Activated CD4-positive, CD25-positive, alpha-beta regulatory T cell treated with anti-CD3 and anti-CD28 coated beads, Interleukin-2, amount 50 U/mL, for 24 hours (primary cell): ENCODE results near the gene UGGT2.
"Not testable (repeated sequence)": the region's sequence is repeated elsewhere in the genome, so short reads cannot be mapped to it uniquely, and the experiment has no call there.

Experiments used
- ATAC-seq, 2 donors: fragments of 150-1000 bp; cut with Tn5 transposase; one replicate each; pipeline ENCODE4 v1.10.0; 2021; ENCODE audit warnings: mild to moderate bottlenecking in 1 of 2, moderate library complexity in 1 of 2

UGGT2 gene

DNA sequence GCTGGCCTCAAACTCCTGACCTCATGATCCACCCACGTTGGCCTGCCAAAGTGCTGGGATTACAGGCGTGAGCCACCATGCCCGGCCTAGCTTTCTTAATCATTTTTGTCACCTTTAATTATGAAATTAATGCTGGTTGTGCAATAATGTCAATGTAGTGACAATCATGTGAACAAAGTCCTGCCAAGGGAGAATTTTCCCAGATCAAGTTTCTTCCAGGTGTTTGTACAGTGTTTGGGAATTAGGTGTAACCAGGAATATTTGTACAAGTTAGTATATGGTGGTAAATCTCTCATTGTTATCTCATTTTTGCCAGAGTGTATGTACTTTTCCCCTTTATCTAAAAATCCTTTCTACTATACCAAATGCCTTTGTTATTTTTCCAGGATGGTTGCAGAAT, 171.1 kb downstream of the UGGT2 start:
- ATAC-seq, result no peak

DNA sequence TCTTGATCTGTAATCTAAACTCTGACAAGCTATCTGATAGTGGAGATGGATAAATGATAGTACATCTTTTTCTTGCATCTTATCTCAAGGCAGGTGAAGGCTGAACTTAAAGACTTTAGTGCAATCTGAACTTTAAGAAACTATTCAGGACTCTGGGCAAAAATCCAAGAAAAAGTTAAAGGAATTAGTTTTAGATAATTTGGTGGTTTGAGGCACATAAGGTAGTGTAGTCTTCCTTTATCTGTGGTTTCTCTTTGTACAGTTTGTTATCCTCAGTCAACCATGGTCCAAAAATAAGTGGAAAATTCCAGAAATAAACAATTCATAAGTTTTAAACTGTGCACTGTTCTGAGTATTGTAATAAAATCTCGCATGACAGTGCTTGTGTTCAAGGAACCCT, 172.9 kb downstream of the UGGT2 start:
- ATAC-seq, result no peak

DNA sequence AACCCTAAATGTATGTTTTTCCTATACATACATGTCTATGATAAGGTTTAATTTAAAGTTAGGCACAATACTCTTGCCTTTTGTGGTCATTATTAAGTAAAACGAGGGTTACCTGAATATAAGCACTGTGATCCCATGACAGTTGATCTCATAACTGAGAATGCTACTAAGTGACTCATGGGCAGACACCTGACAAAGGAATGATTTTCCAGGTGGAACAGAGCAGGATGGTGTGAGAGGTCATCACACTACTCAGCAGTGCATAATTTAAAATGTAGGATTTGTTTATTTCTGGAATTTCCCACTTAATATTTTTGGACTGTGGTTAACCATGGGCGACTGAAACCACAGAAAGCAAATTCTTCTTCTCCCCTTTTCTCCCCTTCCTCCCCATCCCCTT, 178.9 kb downstream of the UGGT2 start:
- no peak for ATAC-seq

DNA sequence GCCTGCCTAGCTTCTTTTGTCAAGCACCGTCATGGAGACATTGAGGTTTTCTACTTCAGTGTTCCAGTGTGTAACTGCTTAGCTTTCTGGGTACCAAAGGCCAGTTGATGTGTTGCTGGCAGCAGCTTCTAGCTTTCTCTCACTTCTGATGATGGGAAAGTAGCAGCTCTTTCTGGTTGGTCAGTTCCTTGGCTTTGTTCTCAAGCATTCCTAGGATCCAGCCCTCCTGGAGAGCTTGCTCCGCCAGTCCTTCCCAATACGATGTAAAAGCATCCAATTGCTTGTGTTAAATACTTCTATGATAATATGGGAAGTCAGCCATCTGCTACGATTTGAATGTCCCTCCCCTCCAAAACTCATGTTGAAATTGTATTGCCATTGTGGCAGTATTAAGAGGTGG, 182.8 kb downstream of the UGGT2 start:
- ATAC-seq, result no peak

DNA sequence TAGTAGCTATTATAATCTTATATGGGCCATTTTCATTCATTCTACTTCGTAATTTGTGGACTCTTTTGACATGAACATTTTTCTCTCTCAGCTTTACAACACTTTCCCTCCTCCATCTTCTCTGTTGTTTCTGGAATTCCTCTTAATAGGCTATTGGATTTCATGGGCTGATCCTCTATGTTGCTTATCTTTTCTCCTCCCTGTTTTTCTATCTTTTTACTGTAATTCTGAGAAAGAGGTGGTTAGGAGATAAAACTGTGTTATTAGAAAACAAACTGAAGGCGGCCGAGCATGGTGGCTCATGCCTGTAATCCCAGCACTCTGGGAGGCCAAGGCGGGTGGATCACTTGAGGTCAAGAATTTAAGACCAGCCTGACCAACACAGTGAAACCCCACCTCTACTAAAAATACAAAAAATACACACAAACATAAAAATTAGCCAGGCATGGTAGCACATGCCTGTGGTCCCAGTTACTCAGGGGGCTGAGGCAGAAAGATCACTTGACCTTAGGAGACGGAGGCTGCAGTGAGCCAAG, 188.1 kb downstream of the UGGT2 start:
- ATAC-seq, result no peak

DNA sequence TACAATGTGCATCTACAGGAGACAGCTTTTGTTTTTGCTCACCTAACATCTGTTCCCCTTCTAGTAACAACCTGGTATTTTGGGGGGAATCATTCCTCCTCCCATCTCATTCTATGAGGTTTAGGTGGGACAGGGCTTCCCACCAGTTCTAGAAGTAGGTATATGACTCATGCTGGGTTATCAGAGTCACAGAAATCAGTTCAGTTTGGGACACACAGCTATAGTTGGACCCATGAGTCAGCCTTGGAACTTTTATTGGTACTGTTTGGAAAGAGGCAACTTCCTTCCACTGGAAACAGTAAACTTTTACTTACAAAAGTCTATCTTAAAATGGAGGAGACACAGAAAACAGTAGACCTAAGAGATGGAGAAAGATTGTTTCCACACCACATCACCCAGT, 190.8 kb downstream of the UGGT2 start:
- ATAC-seq, result no peak

DNA sequence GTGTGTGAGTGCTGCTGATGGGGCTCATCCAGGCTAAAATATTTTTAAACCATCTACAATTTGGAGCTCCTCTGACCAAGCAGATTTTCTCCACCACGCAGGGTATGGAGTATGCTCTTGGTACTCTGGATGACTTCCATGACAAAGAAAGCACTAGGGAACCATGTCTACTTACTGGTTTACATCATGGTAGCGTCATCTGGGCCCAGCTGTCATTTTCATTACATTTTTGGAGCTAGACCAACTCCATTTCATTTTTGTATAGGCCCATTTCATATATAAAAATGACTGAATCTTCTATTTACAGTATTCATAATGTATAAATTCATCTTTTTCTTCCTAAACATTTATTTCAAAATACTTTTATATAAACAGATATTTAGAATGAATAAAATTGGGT, 191.9 kb downstream of the UGGT2 start:
- ATAC-seq, result no peak

DNA sequence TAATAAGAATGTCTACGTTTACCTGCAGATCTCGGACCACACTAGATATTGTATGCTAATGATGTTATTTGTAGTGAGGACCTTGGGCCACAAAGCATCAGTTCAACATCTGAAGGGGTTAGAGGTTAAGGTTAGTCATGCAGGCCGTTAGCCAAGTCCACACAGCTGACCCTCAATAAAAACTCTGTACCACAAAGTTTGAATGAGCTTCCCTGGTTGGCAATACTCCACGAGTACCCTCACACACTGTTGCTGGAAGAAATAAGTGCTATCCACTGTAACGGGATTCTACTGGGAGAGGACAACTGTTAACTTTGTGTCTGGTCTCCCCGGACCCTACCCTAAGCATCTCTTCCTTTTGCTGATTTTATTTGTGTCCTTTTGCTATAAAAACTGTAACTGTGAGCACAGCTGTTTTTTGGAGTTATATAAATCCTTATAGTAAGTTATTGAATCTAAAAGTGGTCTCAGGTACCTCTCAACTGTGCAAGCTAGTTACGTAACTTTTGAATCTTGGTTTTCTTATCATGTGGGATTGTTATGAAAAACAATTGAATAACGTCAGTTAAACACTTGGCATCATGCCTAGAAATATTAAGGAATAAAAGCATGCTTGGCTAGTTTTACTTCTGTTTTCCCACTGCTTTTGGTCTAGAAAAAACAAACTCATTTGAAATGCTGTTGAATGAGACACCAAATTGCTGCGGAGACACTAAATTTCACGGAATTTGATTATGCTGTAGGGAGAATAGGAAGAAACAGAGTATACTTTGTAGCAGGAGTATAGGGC, 194.7 kb downstream of the UGGT2 start:
- ATAC-seq, result no peak

DNA sequence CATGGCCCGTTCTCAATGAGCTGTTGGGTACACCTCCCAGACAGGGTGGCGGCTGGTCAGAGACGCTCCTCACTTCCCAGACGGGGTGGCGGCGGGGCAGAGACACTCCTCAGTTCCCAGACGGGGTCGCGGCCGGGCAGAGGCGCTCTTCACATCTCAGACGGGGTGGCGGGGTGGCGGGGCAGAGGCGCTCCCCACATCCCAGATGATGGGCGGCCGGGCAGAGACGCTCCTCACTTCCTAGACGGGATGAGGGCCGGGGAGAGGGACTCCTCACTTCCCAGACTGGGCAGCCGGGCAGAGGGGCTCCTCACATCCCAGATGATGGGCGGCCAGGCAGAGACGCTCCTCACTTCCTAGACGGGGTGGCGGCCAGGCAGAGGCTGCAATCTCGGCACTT, 207.5 kb downstream of the UGGT2 start:
- ATAC-seq, result not testable (repeated sequence)

DNA sequence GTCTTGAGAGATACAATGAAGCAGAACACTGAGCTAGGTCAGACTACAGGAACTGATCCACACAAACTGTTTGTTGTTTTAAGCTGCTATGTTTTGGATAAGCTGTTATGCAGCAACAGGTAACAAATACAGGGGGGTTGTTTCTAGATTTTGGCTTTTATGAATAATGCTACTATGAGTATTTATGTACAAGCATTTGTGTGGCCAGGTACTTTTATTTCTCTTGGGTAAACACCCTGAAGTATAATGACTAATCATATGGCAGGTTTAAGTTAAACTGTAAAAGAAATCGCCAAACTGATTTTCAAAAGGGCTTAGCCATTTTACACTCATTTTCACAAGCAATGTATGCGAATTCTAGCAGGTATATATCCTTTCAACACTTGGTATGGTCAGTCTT, 210.3 kb downstream of the UGGT2 start:
- ATAC-seq, result no peak

DNA sequence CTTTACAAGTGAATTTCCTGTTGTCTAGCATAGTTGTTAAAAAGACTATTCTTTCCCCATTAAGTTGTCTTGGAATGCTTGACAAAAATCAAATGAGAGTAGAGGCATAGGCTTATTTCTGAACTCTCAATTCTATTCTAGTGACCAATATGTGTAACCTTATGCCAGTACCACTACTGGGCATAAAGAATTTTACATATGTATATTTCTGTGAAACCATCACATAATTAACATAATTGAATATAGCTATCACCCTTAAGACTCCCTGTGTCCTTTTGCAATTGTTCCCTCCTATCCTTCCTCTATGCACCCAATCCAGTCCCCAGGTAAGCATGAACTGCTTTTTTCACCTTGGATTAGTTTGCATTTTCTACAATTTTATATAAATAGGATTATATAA, 211.3 kb downstream of the UGGT2 start:
- no peak for ATAC-seq

DNA sequence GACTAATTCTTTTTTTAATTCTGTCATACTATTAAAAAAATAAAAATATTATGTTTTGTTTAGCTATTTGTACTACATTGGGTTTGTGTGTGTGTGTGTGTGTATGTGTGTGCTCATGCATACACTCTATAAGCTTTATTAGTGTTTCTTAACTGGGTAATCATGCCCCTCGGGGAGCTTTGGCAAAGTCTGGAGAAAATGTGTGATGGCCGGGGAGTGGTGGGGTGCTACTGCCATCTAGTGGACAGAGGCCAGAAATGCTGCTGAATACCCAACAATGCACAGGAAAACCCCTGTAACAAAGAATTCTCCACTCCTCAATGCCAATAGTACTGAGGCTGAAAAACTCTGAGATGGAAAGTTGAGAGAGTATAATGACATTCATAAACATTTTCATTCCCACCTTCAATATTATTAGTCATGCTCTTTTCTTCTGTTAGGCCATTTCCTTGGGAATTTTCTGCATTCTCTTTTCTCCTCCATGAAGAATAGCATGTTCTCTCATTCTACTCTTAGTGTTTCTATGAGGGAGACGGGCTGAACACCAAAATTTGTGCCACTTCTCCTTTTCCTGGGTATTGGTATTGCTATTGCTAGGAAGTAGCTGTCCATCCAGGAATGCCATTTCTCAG, 219.0 kb downstream of the UGGT2 start:
- ATAC-seq, result peak in 1 of 2 donors; percentile 33

DNA sequence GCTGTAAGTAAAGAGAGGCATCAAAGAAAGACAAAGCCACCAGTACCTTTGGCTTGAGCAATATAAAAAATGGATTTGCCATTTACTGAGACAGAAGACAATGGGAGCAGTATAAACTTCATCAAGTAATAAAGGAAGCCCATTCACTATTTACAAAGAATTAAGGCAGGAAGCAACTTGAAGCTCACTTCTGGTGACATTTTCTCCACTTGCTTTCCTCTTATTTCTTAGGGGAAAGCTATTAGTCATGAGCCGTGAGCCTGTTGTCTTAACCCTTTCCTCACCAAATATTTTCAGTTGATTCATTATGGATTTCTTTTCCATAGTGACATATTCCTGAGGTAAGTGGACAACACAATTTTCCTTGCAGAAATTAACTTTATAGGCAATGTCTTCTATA, 219.5 kb downstream of the UGGT2 start:
- no peak for ATAC-seq

DNA sequence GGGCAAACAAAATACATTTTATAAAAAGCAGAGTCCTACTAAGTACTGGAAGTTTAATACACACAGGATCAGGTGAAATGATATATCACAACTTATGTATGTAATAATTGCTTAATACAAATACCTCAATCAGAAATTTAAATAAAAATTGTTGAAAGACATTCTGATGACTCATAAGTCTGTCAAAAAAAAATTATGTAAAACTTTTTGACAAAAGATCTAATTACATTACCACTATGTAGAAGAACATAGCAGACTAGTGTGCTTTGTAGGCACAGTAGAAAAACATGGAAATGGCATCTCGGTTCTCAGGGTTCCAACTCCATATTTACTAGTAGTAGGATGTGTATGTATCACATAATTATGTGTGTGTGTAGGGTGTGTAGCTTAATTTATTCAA, 220.1 kb downstream of the UGGT2 start:
- ATAC-seq, result no peak

DNA sequence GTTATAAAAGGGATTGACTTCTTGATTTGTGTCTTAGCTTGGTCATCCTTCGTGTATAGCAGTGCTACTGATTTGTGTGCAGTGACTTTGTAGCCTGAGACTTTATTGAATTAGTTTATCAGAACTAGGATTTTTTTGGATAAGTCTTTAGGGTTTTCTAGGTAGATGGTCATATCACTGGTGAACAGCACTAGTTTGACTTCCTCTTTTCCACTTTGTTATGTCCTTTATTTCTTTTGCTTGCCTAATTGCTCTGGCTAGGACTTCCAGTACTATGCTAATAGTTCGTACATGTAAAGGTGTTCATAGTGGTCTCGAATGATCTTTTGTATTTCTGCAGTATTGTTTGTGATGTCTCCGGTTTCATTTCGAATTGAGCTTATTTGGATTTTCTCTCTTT, 230.9 kb downstream of the UGGT2 start:
- ATAC-seq, result no peak

DNA sequence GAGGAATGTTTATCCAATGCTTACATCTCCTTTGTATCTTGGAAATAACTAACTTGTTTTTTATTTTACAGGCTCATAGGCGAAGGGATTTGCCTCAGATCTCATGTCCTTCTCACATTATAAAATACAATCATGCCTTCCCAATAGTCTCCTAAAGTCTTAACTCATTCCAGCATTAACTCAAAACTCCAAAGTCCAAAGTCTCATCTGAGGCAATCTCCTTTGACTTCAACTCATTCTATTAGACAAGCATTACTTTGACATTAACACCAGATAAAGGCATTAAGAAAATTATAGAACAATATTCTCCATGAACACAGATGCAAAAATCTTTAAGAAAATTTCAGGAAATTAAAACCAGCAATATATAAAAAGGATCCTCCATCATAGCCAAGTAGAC, 238.7 kb downstream of the UGGT2 start:
- no peak for ATAC-seq

DNA sequence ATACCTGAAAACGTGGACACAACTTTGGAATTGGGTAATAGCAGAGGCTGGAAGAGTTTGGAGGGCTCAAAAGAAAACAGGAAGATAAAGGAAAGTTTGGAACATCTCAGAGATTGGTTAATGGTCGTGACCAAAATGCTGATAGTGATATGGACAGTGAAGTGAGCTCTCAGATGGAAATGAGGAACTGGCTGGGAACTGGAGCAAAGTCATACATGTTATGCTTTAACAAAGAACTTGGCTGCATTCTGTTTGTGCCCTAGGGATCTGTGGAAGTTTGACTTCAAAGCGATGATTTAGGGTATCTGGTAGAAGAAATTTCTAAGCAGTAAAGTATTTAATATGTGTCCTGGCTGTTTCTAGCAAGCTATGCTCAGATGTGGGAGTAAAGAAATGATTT, 240.1 kb downstream of the UGGT2 start:
- ATAC-seq, result no peak

DNA sequence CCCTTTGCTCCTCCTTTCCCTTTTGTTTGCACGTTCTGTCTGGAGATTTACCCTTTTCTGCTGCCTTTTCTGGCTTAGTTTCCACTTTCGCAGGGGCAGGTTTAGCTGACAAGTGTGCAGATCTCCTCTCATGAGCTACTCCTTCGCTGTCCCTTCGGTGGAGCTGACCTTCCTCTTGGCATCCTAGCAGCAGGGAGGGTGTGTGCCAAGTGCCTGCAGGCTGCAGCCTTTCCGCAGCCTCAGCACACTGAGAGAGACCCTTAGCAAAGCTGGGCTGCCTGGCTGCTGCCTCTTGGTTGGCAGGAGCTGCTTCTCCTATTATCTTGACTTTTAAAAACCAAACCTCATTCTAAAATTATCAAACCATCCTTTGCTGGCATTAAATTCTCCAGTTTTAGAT, 243.8 kb downstream of the UGGT2 start:
- ATAC-seq, result no peak

DNA sequence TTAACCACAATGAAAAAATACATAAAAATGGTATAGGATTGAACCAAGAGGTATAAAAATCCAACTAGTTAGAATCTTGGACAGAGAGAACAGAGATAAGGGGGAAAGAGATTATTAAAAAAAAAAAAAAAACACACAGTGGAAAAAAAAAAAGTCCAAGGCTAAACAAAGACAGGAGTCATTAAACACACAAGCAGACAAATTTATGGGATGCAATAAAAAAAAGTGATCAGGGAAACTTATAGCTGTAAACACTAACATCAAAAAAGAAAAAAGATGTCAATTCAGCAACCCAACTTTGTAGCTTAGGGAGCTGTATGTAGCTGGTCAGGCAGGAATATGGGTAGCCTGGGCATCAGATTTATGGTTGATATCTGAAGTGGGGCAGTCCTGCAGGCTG, 247.3 kb downstream of the UGGT2 start:
- no peak for ATAC-seq

DNA sequence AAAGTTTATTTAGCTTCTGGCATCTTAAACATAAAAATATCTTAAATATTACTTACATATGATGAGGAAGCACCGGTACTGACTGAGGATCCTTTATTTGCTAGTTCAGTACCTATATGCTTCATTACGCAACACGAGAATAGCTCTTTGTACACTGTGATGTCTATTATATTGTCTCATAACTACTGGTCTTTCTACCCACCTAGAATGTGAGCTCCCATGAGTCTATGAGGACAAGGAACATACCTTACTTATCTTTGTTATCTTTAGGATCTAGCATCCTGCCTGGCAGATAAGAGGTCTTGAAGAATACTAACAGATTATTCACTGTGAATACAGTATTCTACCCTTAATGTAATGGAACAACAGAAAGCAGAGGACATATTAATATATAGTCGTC, 251.4 kb downstream of the UGGT2 start:
- no peak for ATAC-seq

DNA sequence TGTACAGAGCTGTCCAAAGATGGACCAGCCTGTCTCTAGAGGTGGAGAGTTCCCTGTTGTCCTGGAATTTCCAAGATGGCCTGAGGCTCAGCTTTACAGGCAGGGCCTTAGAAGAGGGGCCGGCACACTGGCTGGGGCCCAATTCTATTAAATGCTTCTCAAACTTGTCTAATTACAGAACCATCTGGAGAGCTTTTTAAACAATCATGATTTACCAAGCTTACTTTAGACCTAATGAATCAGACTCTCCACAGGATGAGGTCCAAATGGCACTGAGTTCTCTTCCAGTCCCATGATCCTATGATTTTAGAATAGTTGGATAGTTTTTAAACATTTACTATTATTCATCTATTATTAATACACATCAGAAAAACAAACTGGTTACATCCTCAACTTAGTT, 252.8 kb downstream of the UGGT2 start:
- ATAC-seq, result no peak

DNA sequence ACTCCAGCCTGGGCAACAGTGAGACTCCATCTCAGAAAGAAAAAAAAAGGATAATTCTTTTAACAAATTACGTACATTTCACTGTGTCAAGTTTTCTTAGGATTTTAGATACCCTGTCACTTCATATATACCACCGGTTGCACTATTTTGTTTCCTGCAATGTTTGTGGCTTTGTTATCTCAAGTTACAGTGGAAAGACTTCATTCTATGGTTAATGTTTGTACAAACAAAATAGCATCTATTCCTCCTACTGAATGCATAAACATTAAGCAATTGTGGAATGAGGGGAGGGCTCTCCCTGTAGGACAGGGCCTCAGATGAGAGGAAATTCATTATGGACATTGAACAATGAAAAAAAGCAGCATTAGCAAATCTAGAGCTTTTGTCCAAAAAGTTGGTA, 256.2 kb downstream of the UGGT2 start:
- ATAC-seq, result no peak

DNA sequence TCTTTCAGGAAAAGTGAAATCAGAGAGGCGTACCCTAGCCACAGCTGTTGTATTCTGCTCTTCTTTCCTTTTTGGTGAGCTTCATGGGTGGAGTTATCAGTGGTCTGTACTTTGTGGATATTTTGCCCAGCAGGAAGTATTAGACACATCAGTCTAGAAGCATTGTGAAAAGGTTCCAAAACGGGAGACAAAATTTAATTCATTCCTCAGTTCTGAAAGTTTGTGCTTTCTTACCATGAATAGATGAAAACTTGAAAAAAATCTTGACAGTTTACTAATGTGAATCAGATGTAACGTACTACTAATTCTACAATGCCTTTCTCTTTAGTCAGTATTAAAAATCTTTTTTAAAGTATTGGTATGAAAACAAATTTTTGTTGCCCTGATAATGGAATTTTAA, 259.4 kb downstream of the UGGT2 start:
- no peak for ATAC-seq

DNA sequence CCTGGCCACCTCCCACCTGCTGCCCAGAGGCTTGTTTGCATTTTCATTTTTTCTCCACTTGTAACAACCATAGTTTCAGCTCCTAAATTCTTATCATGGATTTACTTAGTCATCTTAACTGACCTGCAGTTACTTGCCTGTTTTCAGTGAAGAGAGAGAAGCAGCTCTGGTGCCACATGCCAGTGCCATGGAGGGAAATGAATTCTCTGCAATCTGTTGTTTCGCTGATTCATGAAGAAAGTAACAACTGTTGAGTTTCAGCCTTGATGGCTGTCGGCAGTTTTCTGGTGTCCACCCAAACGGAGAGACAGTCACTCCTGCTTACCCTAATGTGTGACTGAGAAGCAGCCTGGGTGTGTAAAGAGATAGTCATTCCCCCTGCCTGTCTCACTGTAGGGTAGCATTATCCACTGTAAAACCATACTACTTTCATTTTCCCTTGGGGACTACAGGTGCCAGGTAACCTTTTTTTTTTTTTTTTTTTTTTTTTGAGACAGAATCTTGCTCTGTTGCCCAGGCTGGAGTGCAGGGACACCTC, 260.1 kb downstream of the UGGT2 start:
- no peak for ATAC-seq
